ENCODE data around the gene COL4A4. TPM values are rescaled to one million over a fixed set of nuclear protein-coding genes. Genes with fewer than 3 reads are reported as not detected.

COL4A4 gene
- total RNA-seq, 2 experiments from 2014 or later = not detected

GRCh38 chr2:227007940-227008339 lies 156.1 kb downstream of the COL4A4 start:
- ChIA-PET POLR2A (no interaction called here), CTCF (no interaction called here)
- ATAC-seq (no peak), DNase-seq (no peak)
- Mint-ChIP-seq H3K27me3 (no peaks in the 10 kb centered on the region), H3K36me3 (ENCODE audit: low read depth) (no peaks in the 10 kb centered on the region), H3K9me3 (no peaks in the 10 kb centered on the region), H3K27ac (no peak overlapping the region), H3K4me3 (no peak overlapping the region), H3K4me1 (ENCODE audit: low read depth) (no peaks in the 10 kb centered on the region)
- no peak for TF ChIP-seq CTCF (IDR thresholded peaks at IDR 0.05)
- intact Hi-C loops (cut with micrococcal nuclease) = no loop called here

GRCh38 chr2:227007148-227007547 lies 156.9 kb downstream of the COL4A4 start:
- DNase-seq = no peak
- no peak overlapping the region for H3K27ac Mint-ChIP-seq
- ChIA-PET CTCF (no interaction called here), POLR2A (no interaction called here)
- no peak for ATAC-seq
- H3K4me1 Mint-ChIP-seq (ENCODE audit: low read depth) = no peaks in the 10 kb centered on the region
- no peak for TF ChIP-seq CTCF (IDR thresholded peaks at IDR 0.05)
- H3K9me3 Mint-ChIP-seq = no peaks in the 10 kb centered on the region
- no peaks in the 10 kb centered on the region for H3K36me3 Mint-ChIP-seq (ENCODE audit: low read depth)
- intact Hi-C loops (cut with micrococcal nuclease) = no loop called here
- no peaks in the 10 kb centered on the region for H3K27me3 Mint-ChIP-seq
- H3K4me3 Mint-ChIP-seq = no peak overlapping the region

- H3K9me3 Mint-ChIP-seq = no peaks in the 10 kb centered on the region
- H3K4me3 Mint-ChIP-seq = no peak overlapping the region
- intact Hi-C loops (cut with micrococcal nuclease) = no loop called here
- H3K36me3 Mint-ChIP-seq (ENCODE audit: low read depth) = no peaks in the 10 kb centered on the region
- POLR2A ChIA-PET = no interaction called here
- no peak for TF ChIP-seq CTCF (IDR thresholded peaks at IDR 0.05)
- no peaks in the 10 kb centered on the region for H3K27me3 Mint-ChIP-seq
- no peak for DNase-seq
- H3K27ac Mint-ChIP-seq = no peak overlapping the region
- no peaks in the 10 kb centered on the region for H3K4me1 Mint-ChIP-seq (ENCODE audit: low read depth)
- no peak for ATAC-seq
- CTCF ChIA-PET = no interaction called here
These were observed 157.7 kb downstream of the COL4A4 start for GRCh38 chr2:227006189-227006897.

- no peak overlapping the region for H3K27ac Mint-ChIP-seq
- no peak for TF ChIP-seq CTCF (IDR thresholded peaks at IDR 0.05)
- CTCF ChIA-PET = no interaction called here
- peaks cover 11% of the 10 kb centered on the region for H3K36me3 Mint-ChIP-seq (ENCODE audit: low read depth)
- H3K4me1 Mint-ChIP-seq (ENCODE audit: low read depth) = no peaks in the 10 kb centered on the region
- DNase-seq = no peak
- H3K27me3 Mint-ChIP-seq = no peaks in the 10 kb centered on the region
- no peaks in the 10 kb centered on the region for H3K9me3 Mint-ChIP-seq
- intact Hi-C loops (cut with micrococcal nuclease) = no loop called here
- POLR2A ChIA-PET = no interaction called here
- H3K4me3 Mint-ChIP-seq = no peak overlapping the region
- no peak for ATAC-seq
These were observed 159.5 kb downstream of the COL4A4 start for GRCh38 chr2:227004482-227004881.

- no peak for DNase-seq
- Mint-ChIP-seq H3K36me3 (ENCODE audit: low read depth) (peaks cover 32% of the 10 kb centered on the region), H3K27ac (no peak overlapping the region), H3K4me3 (no peak overlapping the region), H3K9me3 (no peaks in the 10 kb centered on the region), H3K27me3 (no peaks in the 10 kb centered on the region), H3K4me1 (ENCODE audit: low read depth) (peaks cover 2% of the 10 kb centered on the region)
- no peak for ATAC-seq
- ChIA-PET POLR2A (no interaction called here), CTCF (interaction anchor here (0.8 kb wide), 1 partner anchor 33 kb away, joined by 3 read pairs; no protein-coding TSS in a partner anchor)
- TF ChIP-seq CTCF (IDR thresholded peaks at IDR 0.05) = no peak
- intact Hi-C loops (cut with micrococcal nuclease) = no loop called here
These were observed 163.9 kb downstream of the COL4A4 start for GRCh38 chr2:227000123-227000522.

Data from activated CD8-positive, alpha-beta T cell treated with anti-CD3 and anti-CD28 coated beads for 36 hours (primary cell).